Measurements from ENCODE around the gene TARP.

The TARP gene

DNA sequence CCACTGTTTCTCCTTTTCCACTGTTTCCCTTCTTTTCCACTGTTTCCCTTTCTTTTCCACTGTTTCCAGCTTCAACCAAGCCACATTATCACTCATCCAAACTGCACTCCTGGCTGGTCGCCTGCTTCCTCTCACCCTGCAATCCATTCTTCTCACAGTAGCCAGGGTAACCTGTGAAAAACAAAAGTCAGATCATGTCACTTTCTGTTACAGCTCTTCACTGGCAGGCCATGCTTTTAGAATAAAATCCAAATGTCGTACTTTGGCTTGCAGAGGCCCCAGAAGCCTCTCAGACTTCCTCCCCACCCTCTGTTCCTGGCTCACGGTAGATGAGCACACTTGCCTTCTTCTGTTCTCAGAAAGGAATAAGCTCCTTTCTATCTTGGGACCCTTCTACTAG, 61.5 kb downstream of the TARP start:
- DNase-seq: no peak

DNA sequence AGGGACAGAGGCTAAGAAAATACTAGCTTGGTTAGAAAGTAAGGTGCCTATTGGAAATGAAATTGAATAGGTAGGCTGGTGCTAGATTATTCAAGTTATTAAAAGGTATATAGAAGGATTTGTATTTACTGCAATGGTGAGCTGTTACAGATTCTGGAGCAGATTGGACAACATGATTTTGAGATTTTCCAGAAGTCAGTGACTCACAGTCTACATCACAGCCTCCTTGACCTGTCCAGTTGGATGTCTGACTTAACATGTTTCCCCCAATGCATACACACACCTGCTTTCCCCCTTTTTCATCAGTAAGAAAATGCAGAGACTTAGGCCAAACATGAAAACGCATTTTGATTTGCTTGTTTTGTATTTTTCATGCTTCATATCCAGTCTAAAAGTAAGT, 62.0 kb downstream of the TARP start:
- DNase-seq: no peak
